ENCODE data around the gene POLR1G. TPM values are rescaled to one million over a fixed set of nuclear protein-coding genes. Genes with fewer than 3 reads are reported as not detected.

Gene POLR1G
- total RNA-seq, 1 experiment from 2014 or later: 43.4 TPM

GRCh38 chr19:45358213-45358792, 48.1 kb upstream of the POLR1G start:
- no peaks in the 10 kb centered on the region for H3K79me1 ChIP-seq (ENCODE audit: insufficient read depth, low read depth, low read length, poor library complexity, severe bottlenecking)
- no peaks in the 10 kb centered on the region for H4K20me1 ChIP-seq (ENCODE audit: control insufficient read depth, insufficient read depth, insufficient read length)
- H2BK12ac ChIP-seq (ENCODE audit: insufficient read length, low read depth, low read length): no peak overlapping the region
- H2BK20ac ChIP-seq (ENCODE audit: low read depth, low read length, poor library complexity, severe bottlenecking): no peak overlapping the region
- Mint-ChIP-seq H3K9me3 (no peaks in the 10 kb centered on the region), H3K36me3 (ENCODE audit: insufficient read depth in 1 of 3, low read depth in 3 of 3) (peaks cover 62 to 89% (median 87%) of the 10 kb centered on the region in 3 experiments), H3K27ac (no peak overlapping the region; a peak in 2 of 7 replicates), H3K27me3 (ENCODE audit: low read depth) (no peaks in the 10 kb centered on the region; the same call in 1 of the 2 replicates), H3K4me1 (no peaks in the 10 kb centered on the region), H3K4me3 (no peak overlapping the region)
- TF ChIP-seq, protein P1, sequence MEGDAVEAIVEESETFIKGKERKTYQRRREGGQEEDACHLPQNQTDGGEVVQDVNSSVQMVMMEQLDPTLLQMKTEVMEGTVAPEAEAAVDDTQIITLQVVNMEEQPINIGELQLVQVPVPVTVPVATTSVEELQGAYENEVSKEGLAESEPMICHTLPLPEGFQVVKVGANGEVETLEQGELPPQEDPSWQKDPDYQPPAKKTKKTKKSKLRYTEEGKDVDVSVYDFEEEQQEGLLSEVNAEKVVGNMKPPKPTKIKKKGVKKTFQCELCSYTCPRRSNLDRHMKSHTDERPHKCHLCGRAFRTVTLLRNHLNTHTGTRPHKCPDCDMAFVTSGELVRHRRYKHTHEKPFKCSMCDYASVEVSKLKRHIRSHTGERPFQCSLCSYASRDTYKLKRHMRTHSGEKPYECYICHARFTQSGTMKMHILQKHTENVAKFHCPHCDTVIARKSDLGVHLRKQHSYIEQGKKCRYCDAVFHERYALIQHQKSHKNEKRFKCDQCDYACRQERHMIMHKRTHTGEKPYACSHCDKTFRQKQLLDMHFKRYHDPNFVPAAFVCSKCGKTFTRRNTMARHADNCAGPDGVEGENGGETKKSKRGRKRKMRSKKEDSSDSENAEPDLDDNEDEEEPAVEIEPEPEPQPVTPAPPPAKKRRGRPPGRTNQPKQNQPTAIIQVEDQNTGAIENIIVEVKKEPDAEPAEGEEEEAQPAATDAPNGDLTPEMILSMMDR (conservative IDR thresholded peaks at IDR 0.05): no peak
- no peak overlapping the region for H3K56ac ChIP-seq (ENCODE audit: insufficient read length, low read depth, low read length)
- no peak overlapping the region for H2AFZ ChIP-seq (ENCODE audit: low read length)
- H2AK5ac ChIP-seq (ENCODE audit: insufficient read length, low read length): no peak overlapping the region
- H3K4me1 ChIP-seq (ENCODE audit: insufficient read depth, low read length): no peaks in the 10 kb centered on the region
- no peak overlapping the region for H3K9ac ChIP-seq (ENCODE audit: extremely low read depth, insufficient read length, low read length)
- H2BK120ac ChIP-seq (ENCODE audit: low read depth, low read length, poor library complexity, severe bottlenecking): no peak overlapping the region
- H3K14ac ChIP-seq (ENCODE audit: insufficient read depth, low read length): no peak overlapping the region
- no peaks in the 10 kb centered on the region for H3K79me2 ChIP-seq (ENCODE audit: insufficient read depth, low read length)
- H3K23ac ChIP-seq (ENCODE audit: insufficient read length, low read depth, low read length): no peak overlapping the region
- no peaks in the 10 kb centered on the region for H3K9me3 ChIP-seq (ENCODE audit: control insufficient read depth, low read depth, low read length)
- H2BK15ac ChIP-seq (ENCODE audit: low read depth, low read length): no peak overlapping the region
- no peak overlapping the region for H3T11ph ChIP-seq (ENCODE audit: low read length)
- H3K4me2 ChIP-seq (ENCODE audit: insufficient read depth, insufficient read length, low read length): no peak overlapping the region
- WGBS (ENCODE audit: extremely low coverage, insufficient read length, low lambda C conversion rate): no CpG with 5 or more reads among the region's 12 CpGs
- H4K91ac ChIP-seq (ENCODE audit: insufficient read length, low read depth, low read length): no peak overlapping the region
- H4K5ac ChIP-seq (ENCODE audit: insufficient read length, low read depth, low read length): no peak overlapping the region
- H3K4ac ChIP-seq (ENCODE audit: low read depth, low read length): no peak overlapping the region
- no peak overlapping the region for H3K27ac ChIP-seq (ENCODE audit: insufficient read length, low read depth, low read length)
- H3K23me2 ChIP-seq (ENCODE audit: insufficient read length, low read depth, low read length, poor library complexity, severe bottlenecking): no peaks in the 10 kb centered on the region
- no peak for DNase-seq
- H3K18ac ChIP-seq (ENCODE audit: insufficient read length, low read depth, low read length): no peak overlapping the region
- H2BK5ac ChIP-seq (ENCODE audit: insufficient read length, low read length): no peak overlapping the region
- H3K27me3 ChIP-seq (ENCODE audit: insufficient read depth, low read length): no peaks in the 10 kb centered on the region
- no peak overlapping the region for H4K8ac ChIP-seq (replicated peaks; ENCODE audit: insufficient read length, low read depth, low read length)
